GM21423 (cell line): Measurements from ENCODE around the gene TAOK3.
"Not testable (repeated sequence)": the region's sequence is repeated elsewhere in the genome, so short reads cannot be mapped to it uniquely, and the experiment has no call there.

Experiments used
- ATAC-seq: cut with Tn5 transposase; IDR thresholded peaks from one replicate; pipeline ENCODE4 v1.9.1; 2021; ENCODE audit warnings: mild to moderate bottlenecking, moderate library complexity; ENCODE audit not compliant: unreplicated experiment

TAOK3 gene

DNA sequence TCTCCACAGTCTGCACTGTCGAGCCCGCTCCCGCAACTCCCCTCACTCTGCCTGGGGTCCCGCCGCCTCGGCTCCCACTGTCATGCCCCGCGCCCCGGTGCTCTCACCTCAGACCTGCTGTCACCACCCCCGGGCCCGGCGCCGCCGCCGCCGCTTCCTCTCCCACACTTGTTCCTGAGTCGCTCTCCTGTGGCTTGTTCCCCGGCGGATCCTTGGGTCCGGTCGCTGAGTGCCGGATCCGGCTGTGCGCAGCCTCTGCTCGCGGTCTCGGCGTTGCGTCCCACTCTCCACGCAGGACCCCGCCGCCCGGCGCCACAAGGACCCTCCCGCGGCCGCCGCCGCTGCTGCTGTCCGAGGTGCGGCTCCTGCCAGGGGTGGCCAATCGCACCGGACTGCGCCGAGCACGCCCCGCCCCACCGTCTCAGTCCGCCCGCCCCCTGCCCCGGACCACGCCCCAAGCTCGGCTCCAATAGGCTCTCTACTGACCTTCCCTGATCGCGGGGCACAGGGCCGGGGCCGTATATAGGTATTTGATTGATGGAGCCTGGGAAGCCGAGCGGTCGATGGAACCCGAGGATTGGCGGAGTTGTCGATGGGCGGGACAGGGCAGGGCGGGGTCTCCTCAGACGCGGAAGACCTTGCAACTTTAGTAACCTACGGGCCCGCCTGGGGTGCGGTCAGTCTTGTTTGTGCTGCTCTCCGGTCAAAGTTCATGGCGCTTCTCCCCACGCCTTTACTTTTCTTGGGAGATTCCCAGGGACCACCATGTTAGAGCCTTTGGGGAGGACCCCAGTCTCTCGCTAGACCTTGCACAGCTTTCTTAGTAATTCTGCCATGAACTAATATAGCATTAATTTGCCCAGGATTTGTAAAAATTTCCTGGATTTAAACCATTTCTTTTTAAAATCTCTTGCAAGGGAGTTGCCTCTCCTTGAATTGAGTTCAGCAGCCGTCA, at the start of gene TAOK3:
Gene TAOK3, minus strand, starts transcription at position 367 of the 955 bp plus-strand sequence. CDS start 117,340 bp downstream, outside the sequence.
- ATAC-seq = peak; percentile 80

DNA sequence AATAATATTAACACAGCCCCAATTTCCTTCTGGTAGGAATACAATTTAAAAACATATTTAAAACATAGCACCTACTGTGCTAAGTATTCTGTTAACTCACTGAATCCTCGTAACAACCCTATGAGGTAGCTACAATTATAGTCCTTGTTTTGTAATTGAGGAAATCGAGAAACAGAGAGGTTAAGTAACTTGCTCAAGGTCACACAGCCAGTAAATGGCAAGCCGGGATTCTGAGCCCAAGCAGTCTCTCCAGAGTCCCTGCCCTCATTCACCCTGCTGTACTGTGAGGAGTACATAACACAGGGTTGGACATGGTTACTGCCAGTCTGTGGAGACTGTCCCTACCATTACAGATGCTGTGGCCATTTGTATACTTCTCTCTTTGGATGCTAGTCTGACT, 48.0 kb upstream of the TAOK3 start:
- no peak for ATAC-seq

DNA sequence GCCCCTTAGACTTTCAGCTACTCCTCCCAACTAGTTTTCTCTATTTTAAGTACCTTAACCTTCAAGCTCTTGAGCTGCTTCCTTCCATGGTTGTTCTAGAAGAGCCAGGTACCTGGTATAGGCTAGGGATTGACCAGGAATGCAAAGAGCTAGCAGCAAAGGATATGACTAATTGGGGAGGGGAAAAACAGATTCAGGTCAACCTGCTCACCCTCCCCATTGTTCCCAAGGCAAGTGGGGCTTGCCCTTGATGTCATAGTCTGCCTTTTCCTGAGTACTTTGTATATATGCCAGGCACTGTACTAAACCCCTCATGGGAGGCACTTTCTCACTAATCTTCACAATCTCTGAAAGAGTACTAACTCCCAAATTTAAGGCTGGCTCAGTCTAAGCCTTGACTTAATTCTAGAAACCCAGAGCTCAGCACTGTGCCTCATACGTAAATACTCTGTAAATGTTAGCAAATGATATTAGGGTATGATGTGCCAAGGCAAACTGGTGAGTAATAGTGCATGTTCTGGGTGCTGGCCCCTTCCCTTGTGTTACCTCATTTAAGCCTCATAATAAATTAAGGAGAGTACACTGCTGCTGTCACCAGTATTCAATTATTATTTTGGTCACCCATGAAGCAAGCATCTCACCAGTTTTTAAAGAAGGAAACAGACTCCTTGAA, 45.8 kb upstream of the TAOK3 start:
- ATAC-seq = no peak

DNA sequence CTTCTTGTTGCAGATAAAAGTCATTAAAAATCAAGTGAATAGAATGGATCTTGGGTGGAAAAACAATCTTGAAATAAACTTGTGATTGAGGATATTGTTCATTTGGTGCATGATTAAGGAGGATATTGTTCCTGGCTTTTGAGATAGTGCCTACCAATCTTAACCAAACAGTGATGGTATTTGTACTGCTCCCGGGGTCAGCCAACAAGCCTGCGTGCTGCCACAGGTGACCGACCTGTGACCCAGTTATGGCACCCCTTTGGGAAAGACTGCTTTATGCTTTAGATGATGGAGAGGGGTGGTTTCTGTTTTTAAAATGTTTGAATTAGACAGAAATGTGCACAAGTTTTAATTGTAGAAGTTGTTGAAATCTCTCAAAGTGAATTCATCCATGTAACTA, 45.2 kb upstream of the TAOK3 start:
- ATAC-seq = no peak

GRCh38 chr12:118409834-118410233, 37.1 kb upstream of the TAOK3 start:
- no peak for ATAC-seq

DNA sequence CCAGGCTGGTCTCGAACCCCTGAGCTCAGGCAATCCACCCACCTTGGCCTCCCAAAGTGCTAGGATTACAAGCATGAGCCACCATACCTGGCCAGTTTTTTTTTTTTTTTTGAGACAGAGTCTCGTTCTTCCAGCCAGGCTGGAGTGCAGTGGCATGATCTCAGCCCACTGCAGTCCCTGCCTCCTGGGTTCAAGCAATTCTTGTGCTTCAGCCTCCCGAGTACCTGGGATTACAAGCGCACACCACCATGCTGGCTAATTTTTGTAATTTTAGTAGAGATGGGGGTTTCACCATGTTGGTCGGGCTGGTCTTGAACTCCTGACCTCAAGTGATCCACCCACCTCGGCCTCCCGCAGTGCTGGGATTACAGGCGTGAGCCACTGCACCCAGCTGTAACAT, 35.5 kb upstream of the TAOK3 start:
- ATAC-seq = not testable (repeated sequence)

DNA sequence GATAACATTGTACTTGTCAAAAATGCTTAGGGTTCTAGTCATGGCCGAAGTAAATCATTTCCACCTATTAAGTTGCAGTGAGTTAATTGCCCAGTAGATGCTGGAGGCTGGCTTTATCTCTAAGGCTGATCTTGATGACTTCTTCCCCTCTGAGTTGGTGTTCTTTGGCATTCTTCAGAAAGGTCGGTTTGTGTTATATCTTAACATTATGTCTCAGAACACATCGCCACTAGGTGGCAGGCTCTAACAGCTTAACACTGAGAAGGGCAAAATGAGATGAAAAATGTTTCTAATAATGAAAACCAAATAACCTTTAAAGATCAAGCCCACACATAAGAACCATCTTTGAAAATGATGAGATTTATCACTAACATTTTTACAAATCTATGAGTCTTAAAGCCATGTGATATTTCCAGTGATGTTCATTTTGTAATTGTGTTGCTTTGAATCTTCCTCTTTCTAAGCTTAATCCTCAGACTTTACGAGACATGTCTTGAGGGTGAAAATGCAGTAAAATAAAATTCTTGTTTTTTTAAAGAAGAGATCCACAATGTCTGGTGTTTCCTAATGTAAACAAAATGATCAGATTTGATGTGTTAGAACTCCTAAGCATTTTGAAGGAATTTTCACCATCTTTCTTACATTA, 32.3 kb upstream of the TAOK3 start:
- ATAC-seq = peak; percentile 49

DNA sequence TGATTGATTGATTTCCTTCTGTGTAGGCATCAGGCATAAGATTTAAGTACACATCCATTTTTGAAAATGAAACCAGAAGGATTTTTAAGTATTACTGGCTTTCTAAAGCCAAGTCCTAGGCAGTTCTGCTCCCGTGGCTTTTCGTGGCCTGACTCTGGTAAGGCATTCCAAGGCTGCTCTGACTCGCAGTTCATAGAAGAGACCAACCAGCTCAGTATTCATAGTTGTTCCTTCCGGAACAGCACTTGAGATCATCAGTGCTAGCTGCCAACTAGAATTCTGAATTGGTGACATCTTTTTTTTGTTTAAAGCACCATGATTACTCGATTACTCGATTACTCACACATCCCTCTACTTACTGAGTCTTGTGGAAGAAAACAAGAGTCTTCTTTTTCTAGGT, 29.5 kb upstream of the TAOK3 start:
- no peak for ATAC-seq

DNA sequence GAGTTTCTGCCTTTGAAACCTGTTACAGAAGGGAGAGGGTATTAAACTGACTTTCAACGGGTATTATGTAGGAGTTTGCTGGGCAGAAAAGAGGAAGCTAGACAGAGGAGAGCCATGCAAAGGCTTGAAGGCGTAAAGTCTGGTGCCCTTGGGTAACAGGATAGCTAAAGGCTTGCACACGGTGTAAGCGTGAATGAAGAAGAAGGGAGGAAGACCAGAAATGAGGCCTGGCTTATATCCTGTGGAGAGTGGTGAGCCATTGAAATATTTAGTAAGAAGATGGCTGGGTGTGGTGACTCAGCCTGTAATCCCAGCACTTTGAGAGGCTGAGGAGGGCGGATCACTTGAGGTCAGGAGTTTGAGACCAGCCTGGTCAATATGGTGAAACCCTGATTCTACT, 26.2 kb upstream of the TAOK3 start:
- ATAC-seq = no peak

- ATAC-seq = no peak
Observed at GRCh38 chr12:118398524-118398923, 25.8 kb upstream of the TAOK3 start.

DNA sequence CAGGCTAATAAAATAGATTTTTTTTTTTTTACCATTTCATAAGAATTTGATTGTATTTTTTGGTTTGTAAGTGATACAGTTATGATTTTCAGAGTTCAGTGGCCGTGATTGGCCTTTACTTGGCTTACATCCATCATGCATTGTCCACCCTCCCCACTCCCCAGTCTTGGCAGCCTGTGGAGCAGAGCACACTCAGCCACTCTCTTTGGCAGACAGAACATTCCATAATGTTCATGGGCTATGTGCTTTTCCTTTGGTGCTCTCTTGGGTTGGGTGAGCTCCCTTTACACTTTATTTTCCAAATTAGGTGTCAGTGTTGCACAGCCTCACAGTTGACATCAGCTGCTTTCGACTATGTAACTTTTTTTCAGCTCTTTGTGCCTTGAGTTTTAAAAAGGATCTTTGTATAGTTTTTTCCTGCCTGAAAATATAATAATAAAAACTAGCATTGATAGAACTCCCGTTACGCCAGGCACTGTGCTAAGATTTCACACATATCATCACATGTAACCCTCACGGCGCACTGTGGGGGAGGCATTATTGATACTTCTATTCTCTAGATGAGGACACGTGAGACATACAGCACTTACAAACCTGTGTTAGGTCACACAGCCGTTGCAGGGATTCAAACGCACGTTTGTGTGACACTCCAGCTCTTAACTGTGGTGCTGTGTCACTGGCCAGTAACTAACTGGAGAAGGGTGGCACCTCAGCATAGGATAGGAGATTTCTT, 25.2 kb upstream of the TAOK3 start:
- no peak for ATAC-seq

GRCh38 chr12:118391836-118392235, 19.1 kb upstream of the TAOK3 start:
- ATAC-seq = no peak

- no peak for ATAC-seq
Observed at GRCh38 chr12:118391424-118391823, 18.7 kb upstream of the TAOK3 start.

- ATAC-seq = no peak
Observed at GRCh38 chr12:118377884-118378470, 5.3 kb upstream of the TAOK3 start.

DNA sequence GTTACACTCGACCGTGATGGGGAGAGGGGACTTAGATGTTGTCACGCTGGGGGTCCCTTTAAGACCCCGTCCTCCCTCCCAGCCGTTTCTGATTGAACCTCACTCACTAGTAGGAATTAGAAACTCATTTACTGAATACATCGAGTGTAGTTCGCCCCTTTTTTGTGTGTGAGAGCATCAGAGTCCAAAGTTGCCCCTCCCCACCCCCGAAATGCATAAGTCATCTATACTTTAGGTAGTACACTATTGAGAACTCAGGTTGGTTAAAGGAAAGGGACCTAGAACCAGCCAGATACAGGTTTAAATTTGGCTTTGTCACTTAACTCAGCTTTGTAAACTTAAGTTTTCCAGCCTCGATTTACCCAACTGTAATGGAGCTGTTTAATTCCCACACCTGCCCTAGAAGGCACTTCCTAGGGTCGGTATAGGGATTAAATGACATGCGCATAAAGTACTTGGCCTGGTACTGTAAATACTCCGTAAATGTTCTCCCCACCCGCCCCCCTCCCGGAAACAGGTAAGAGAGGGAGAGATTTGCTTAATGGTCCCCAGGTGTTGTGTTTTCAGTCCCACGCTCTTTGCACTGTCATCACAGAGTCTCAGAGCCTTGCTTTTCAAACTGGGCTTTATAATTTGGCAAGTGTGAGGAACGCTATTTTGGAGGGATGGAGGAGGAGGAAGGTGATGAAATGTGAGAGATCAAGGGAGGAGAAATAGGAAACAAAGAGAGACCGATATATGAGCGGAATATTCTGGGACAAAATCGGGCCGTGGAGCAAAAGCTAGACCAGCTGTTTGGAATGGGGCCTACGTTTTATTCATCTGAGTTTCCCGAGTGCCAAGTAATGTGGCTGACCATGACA, 4.5 kb upstream of the TAOK3 start:
- ATAC-seq = no peak

DNA sequence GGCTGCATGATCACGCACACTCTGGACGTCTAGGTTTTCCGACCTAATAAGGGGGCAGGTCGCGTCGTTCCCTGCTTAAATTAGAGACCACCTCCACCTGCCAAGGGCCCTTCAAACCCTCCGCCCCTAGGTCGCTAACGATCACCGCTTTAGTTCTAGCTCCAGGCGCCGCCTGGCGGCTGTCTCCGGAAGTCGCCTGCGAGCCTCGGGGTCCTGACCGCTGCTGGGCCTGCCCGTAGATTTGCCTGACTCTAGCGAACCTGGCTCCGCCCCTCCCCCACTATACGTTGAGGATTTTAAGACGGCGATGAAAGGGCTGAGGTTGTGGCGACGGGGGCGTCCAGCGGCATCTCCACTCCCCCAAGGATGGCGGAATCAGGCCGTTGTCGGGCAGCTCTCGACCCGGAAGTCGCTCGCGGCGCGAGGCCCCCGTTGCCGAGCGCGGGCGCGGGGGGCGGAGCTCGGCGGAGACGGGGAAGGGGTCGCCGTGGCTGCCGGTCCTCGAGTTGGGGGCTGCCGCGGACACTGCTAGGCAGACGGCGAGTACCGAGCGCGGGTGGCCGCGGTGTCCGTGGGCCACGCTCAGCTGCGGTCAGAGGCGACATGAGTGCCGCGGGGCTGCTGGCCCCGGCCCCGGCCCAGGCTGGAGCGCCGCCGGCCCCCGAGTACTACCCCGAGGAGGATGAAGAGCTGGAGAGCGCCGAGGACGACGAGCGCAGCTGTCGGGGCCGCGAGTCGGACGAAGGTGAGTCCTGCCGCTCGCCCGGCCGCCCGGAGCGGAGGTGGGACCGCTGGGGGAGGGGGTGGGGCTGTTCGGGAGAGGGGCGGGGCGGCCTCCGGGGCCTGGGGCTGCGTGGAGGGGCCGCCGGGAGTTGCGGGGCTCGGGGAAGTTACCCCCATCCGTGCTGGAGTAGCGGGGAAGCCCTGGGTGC, 3.6 kb upstream of the TAOK3 start, which contains the start of gene SUDS3:
Gene SUDS3, plus strand, starts transcription at position 467 of the 932 bp plus-strand sequence. Its CDS starts 137 bp downstream, at position 604.
- ATAC-seq = peak; percentile 25

- no peak for ATAC-seq
Observed at GRCh38 chr12:118375348-118375747, 2.6 kb upstream of the TAOK3 start.

DNA sequence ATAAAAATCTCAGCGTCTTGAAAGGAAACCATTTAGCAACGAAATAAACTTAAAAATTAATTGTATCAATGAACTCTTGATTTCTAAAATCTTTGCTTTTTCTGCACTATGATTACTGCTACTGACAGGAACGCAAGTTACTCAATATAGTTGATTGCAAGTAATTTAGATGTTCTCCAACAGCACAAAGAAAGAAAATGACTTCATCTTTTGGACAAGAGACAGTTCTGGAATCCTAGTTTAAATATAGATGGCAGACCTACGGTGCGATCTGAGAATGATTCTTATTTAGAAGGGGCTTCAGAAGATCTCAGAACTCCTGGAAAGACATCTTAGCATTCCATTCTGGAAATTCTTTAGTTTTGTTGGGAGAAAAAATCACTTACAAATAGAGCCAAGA, 2.2 kb upstream of the TAOK3 start:
- no peak for ATAC-seq
